SK-N-SH (cell line): Measurements from ENCODE around the gene ESM1. TPM values are rescaled to one million over a fixed set of nuclear protein-coding genes. Genes with fewer than 3 reads are reported as not detected.

Experiments used
- CTCF ChIA-PET: fragments of 300-600, 350-600 bp; formaldehyde crosslinking; extraction: SDS; loops from one replicate; lab custom pipeline; 2021; lab: Yijun Ruan, JAX
- POLR2A ChIA-PET: fragments of 350-600 bp; sonication (Branson Sonifier 250); formaldehyde crosslinking; extraction: SDS; loops from one replicate; lab custom pipeline; 2020; ENCODE audit warnings: antibody characterized with exemption, inconsistent platforms; lab: Yijun Ruan, JAX
- DNase-seq: peaks from one replicate; pipeline ENCODE4 v3.0.0; 2012
- H2AFZ ChIP-seq: fragments of 200-600 bp; sonication (generic); 2 replicates; pipeline ENCODE4 v1.8.1; 2016; ENCODE audit warnings: antibody characterized with exemption, mild to moderate bottlenecking, low read depth
- H3F3A ChIP-seq: fragments of 200-600 bp; sonication (generic); replicated peaks from 2 replicates; pipeline ENCODE3; 2016; ENCODE audit warnings: antibody characterized with exemption, mild to moderate bottlenecking; ENCODE audit not compliant: insufficient read depth
- H3K27ac ChIP-seq, 2 experiments: fragments of 200-500 bp in 1 of 2; fragments of 200-600 bp in 1 of 2; sonication (Bioruptor generic) in 1 of 2; sonication (generic), shearing (Covaris generic) in 1 of 2; 2 replicates each; pipeline versions ENCODE4 v1.5.1 to v1.6.1; 2014 to 2016; ENCODE audit warnings: low read depth in 2 of 2, inconsistent platforms in 1 of 2, low read length in 1 of 2, mild to moderate bottlenecking in 1 of 2, mixed read lengths in 1 of 2
- H3K27me3 ChIP-seq: fragments of 200-600 bp; sonication (generic), shearing (Covaris generic); 2 replicates; pipeline ENCODE4 v1.6.1; 2016; ENCODE audit warnings: mixed run types; ENCODE audit not compliant: insufficient read depth
- H3K36me3 ChIP-seq, 2 experiments: fragments of 200-500 bp in 1 of 2; fragments of 200-600 bp in 1 of 2; sonication (Bioruptor generic) in 1 of 2; sonication (generic) in 1 of 2; replicated peaks in 1 of 2; 2 replicates each; pipeline versions ENCODE3 to v1.5.1; 2014 to 2016; ENCODE audit warnings: low read length in 1 of 2, mild to moderate bottlenecking in 1 of 2; ENCODE audit not compliant: insufficient read depth in 2 of 2, control insufficient read depth in 1 of 2
- H3K4me1 ChIP-seq, 2 experiments: fragments of 200-500 bp in 1 of 2; fragments of 200-600 bp in 1 of 2; sonication (Bioruptor generic) in 1 of 2; sonication (generic), shearing (Covaris generic) in 1 of 2; 2 replicates each; pipeline versions ENCODE4 v1.5.1 to v1.6.1; 2014 to 2016; ENCODE audit warnings: low read depth in 1 of 2, low read length in 1 of 2, mixed run types in 1 of 2; ENCODE audit not compliant: insufficient read depth in 2 of 2, control insufficient read depth in 1 of 2
- H3K4me2 ChIP-seq: fragments of 200-600 bp; sonication (generic), shearing (Covaris generic); 2 replicates; pipeline ENCODE4 v1.6.1; 2017; ENCODE audit warnings: mixed run types
- H3K4me3 ChIP-seq, 2 experiments: fragments of 200-500 bp in 1 of 2; fragments of 200-600 bp in 1 of 2; sonication (Bioruptor generic) in 1 of 2; sonication (generic), shearing (Covaris generic) in 1 of 2; 2 replicates each; pipeline versions ENCODE4 v1.5.1 to v1.8.1; 2014 to 2016; ENCODE audit warnings: low read depth in 2 of 2, inconsistent platforms in 1 of 2, low read length in 1 of 2, mild to moderate bottlenecking in 1 of 2, mixed read lengths in 1 of 2, moderate library complexity in 1 of 2
- H3K79me2 ChIP-seq: fragments of 200-600 bp; sonication (generic); 2 replicates; pipeline ENCODE4 v1.8.1; 2017; ENCODE audit warnings: mild to moderate bottlenecking; ENCODE audit not compliant: insufficient read depth
- H3K9ac ChIP-seq: fragments of 200-600 bp; sonication (generic); 2 replicates; pipeline ENCODE4 v1.6.1; 2017; ENCODE audit warnings: mixed run types
- H3K9me2 ChIP-seq: fragments of 200-600 bp; sonication (generic); 2 replicates; pipeline ENCODE4 v1.6.1; 2017; ENCODE audit warnings: mixed run types
- H3K9me3 ChIP-seq: fragments of 200-600 bp; sonication (generic); 2 replicates; pipeline ENCODE4 v1.6.1; 2017; ENCODE audit warnings: mixed run types, mild to moderate bottlenecking, moderate library complexity
- H4K20me1 ChIP-seq: fragments of 200-600 bp; sonication (generic); 2 replicates; pipeline ENCODE4 v1.6.1; 2017; ENCODE audit warnings: mild to moderate bottlenecking, mixed run types; ENCODE audit not compliant: insufficient read depth
- ELF1 ChIP-seq: IDR thresholded peaks from 2 replicates; pipeline ENCODE4 v1.4.0; 2012
- EP300 ChIP-seq, 2 experiments: IDR thresholded peaks; 2 replicates each; pipeline versions ENCODE4 v1.4.0 to v1.6.1; 2012; ENCODE audit warnings: borderline replicate concordance in 1 of 2, low read depth in 1 of 2, low read length in 1 of 2
- EZH2phosphoT487 ChIP-seq: fragments of 200-600 bp; sonication (generic); IDR thresholded peaks from 2 replicates; pipeline ENCODE4 v1.6.1; 2017; ENCODE audit warnings: low read depth, mixed run types, mild to moderate bottlenecking, antibody characterized with exemption, moderate library complexity, borderline replicate concordance
- FOSL2 ChIP-seq: IDR thresholded peaks from 2 replicates; pipeline ENCODE4 v1.4.0; 2012; ENCODE audit warnings: low read depth, mild to moderate bottlenecking, moderate library complexity, borderline replicate concordance
- FOXJ3 ChIP-seq: sonication (generic); formaldehyde crosslinking; IDR thresholded peaks from 2 replicates; pipeline ENCODE4 v1.5.1; 2020; ENCODE audit warnings: mild to moderate bottlenecking, missing genetic modification reagents
- GABPA ChIP-seq: IDR thresholded peaks from 2 replicates; pipeline ENCODE4 v1.4.0; 2012; ENCODE audit warnings: low read depth, mild to moderate bottlenecking
- GATA2 ChIP-seq: sonication (generic); formaldehyde crosslinking; IDR thresholded peaks from 2 replicates; pipeline ENCODE4 v1.5.0; 2020; ENCODE audit warnings: mild to moderate bottlenecking, missing genetic modification reagents
- JUND ChIP-seq: IDR thresholded peaks from 2 replicates; pipeline ENCODE4 v1.4.0; 2012
- MXI1 ChIP-seq: IDR thresholded peaks from 2 replicates; pipeline ENCODE4 v1.6.1; 2012; ENCODE audit warnings: mild to moderate bottlenecking, low read depth, low read length, improper control_type of control experiment
- NFIC ChIP-seq: IDR thresholded peaks from 2 replicates; pipeline ENCODE4 v1.4.0; 2012; ENCODE audit warnings: borderline replicate concordance
- NRF1 ChIP-seq: IDR thresholded peaks from 2 replicates; pipeline ENCODE4 v1.6.1; 2012; ENCODE audit warnings: low read depth, mild to moderate bottlenecking, low read length
- RCOR1 ChIP-seq: fragments of 150-350 bp; IDR thresholded peaks from 2 replicates; pipeline ENCODE4 v1.6.1; 2017; ENCODE audit warnings: antibody characterized with exemption, low read length
- RFX5 ChIP-seq: IDR thresholded peaks from 2 replicates; pipeline ENCODE4 v1.6.1; 2012; ENCODE audit warnings: mild to moderate bottlenecking, improper control_type of control experiment, low read length
- RXRA ChIP-seq: IDR thresholded peaks from 2 replicates; pipeline ENCODE4 v1.4.0; 2012; ENCODE audit warnings: low read depth, mild to moderate bottlenecking, borderline replicate concordance
- SIN3A ChIP-seq: IDR thresholded peaks from 2 replicates; pipeline ENCODE4 v1.6.1; 2012; ENCODE audit warnings: low read depth, mild to moderate bottlenecking, low read length, moderate library complexity, borderline replicate concordance
- SMC3 ChIP-seq: IDR thresholded peaks from 2 replicates; pipeline ENCODE4 v1.6.1; 2012; ENCODE audit warnings: low read depth, low read length, improper control_type of control experiment
- TCF12 ChIP-seq: IDR thresholded peaks from 2 replicates; pipeline ENCODE4 v1.4.0; 2012
- TEAD4 ChIP-seq: IDR thresholded peaks from 2 replicates; pipeline ENCODE4 v1.4.0; 2012; ENCODE audit warnings: mild to moderate bottlenecking, borderline replicate concordance; ENCODE audit not compliant: insufficient read depth
- YY1 ChIP-seq: IDR thresholded peaks from 2 replicates; pipeline ENCODE4 v1.4.0; 2012; ENCODE audit warnings: low read depth, mild to moderate bottlenecking
- WGBS: methylation state at CpG from one replicate; pipeline ENCODE4 v1.1.6; 2017; ENCODE audit warnings: low lambda C conversion rate; 5-methylcytosine and 5-hydroxymethylcytosine counted together
- polyA plus RNA-seq, 3 experiments: library from polyadenylated mRNA; depleted of rRNA; stranded (reverse); fragments of >200 nt; gene quantifications; 2 replicates each; pipeline ENCODE4 v1.2.3, GENCODE V29; 2012
- TF ChIP-seq, protein P1 (sequence below): IDR thresholded peaks from 2 replicates; pipeline ENCODE4 v1.4.0; 2012; ENCODE audit warnings: low read depth, borderline replicate concordance
- TF ChIP-seq, protein P2 (sequence below): fragments of 150-350 bp; IDR thresholded peaks from 2 replicates; pipeline ENCODE4 v1.6.1; 2016; ENCODE audit warnings: mild to moderate bottlenecking, low read depth, low read length
- TF ChIP-seq, protein P3 (sequence below): IDR thresholded peaks from 2 replicates; pipeline ENCODE4; 2012
- TF ChIP-seq, protein P4 (sequence below): IDR thresholded peaks from 2 replicates; pipeline ENCODE4 v1.4.0; 2012; ENCODE audit warnings: low read depth
- TF ChIP-seq, protein P5 (sequence below): IDR thresholded peaks from 2 replicates; pipeline ENCODE4 v1.6.1; 2012; ENCODE audit warnings: mild to moderate bottlenecking, low read depth, low read length, moderate library complexity
- TF ChIP-seq, protein P6 (sequence below): fragments of 150-350 bp; IDR thresholded peaks from 2 replicates; pipeline ENCODE4 v1.6.1; 2017; ENCODE audit warnings: antibody characterized with exemption, low read length, low read depth, borderline replicate concordance

ESM1 gene
- polyA plus RNA-seq, 1 of the 3 experiments (the other 2 are of a cell fraction): 36.5 TPM

DNA sequence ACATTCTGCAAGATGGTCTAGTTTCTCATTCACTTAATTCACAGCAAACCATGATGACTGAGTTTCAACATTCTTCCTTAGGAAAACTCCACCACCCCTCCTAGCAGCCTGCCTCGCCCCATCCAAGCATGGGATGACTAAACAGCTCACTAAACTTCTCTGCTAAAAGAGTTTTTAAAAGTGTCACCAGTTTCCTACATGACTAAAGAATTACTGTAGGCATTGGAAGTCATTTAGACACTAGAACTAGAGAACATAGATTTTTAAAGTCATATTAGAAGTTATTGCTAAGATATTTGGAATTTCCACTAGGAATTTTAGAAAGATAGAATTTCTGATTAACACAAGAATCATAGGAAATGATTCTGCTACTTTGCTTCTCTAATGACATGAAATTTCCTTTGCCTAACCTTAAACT is 5.5 kb upstream of the ESM1 start:
- WGBS: 0% methylated on average over 1 of the region's 1 CpG
- no peaks in the 10 kb centered on the region for H3K36me3 ChIP-seq
- H3F3A ChIP-seq: peaks cover 36% of the 10 kb centered on the region
- no peak overlapping the region for H2AFZ ChIP-seq
- H3K9me3 ChIP-seq: no peaks in the 10 kb centered on the region
- no peaks in the 10 kb centered on the region for H3K27me3 ChIP-seq
- H3K9me2 ChIP-seq: no peaks in the 10 kb centered on the region
- peak overlapping the region; percentile 41; the same call in 1 of the 2 replicates for H3K4me2 ChIP-seq
- POLR2A ChIA-PET: no interaction called here
- 0 out of 2 replicates have a peak overlapping the region, but pooled peaks have one; percentile 6 for H3K9ac ChIP-seq
- H4K20me1 ChIP-seq: no peaks in the 10 kb centered on the region
- no peak for TF ChIP-seq TEAD4
- TF ChIP-seq, protein P1, sequence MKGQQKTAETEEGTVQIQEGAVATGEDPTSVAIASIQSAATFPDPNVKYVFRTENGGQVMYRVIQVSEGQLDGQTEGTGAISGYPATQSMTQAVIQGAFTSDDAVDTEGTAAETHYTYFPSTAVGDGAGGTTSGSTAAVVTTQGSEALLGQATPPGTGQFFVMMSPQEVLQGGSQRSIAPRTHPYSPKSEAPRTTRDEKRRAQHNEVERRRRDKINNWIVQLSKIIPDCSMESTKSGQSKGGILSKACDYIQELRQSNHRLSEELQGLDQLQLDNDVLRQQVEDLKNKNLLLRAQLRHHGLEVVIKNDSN: no peak
- TF ChIP-seq, protein P2, sequence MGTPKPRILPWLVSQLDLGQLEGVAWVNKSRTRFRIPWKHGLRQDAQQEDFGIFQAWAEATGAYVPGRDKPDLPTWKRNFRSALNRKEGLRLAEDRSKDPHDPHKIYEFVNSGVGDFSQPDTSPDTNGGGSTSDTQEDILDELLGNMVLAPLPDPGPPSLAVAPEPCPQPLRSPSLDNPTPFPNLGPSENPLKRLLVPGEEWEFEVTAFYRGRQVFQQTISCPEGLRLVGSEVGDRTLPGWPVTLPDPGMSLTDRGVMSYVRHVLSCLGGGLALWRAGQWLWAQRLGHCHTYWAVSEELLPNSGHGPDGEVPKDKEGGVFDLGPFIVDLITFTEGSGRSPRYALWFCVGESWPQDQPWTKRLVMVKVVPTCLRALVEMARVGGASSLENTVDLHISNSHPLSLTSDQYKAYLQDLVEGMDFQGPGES: no peak
- TF ChIP-seq NRF1: no peak
- no peak for TF ChIP-seq ELF1
- TF ChIP-seq TCF12: peak; percentile 3; the same call in 1 of the 2 replicates
- no peak for TF ChIP-seq RCOR1
- no peak for TF ChIP-seq NFIC
- TF ChIP-seq, protein P3, sequence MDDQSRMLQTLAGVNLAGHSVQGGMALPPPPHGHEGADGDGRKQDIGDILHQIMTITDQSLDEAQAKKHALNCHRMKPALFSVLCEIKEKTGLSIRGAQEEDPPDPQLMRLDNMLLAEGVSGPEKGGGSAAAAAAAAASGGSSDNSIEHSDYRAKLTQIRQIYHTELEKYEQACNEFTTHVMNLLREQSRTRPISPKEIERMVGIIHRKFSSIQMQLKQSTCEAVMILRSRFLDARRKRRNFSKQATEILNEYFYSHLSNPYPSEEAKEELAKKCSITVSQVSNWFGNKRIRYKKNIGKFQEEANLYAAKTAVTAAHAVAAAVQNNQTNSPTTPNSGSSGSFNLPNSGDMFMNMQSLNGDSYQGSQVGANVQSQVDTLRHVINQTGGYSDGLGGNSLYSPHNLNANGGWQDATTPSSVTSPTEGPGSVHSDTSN: no peak; the same call in 1 of the 2 replicates
- TF ChIP-seq SMC3: no peak
- TF ChIP-seq, protein P4, sequence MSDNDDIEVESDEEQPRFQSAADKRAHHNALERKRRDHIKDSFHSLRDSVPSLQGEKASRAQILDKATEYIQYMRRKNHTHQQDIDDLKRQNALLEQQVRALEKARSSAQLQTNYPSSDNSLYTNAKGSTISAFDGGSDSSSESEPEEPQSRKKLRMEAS: no peak
- TF ChIP-seq GATA2 (CRISPR knock-in tag): no peak
- TF ChIP-seq EP300 (IDR thresholded peaks at IDR 0.05; ENCODE audit: borderline replicate concordance in 1 of 2, low read depth in 1 of 2, low read length in 1 of 2): peak in 1 of 2 experiments; percentile 48; a peak in 1 of 4 replicates
- TF ChIP-seq FOXJ3 (CRISPR knock-in tag): no peak
- peak; percentile 44; the same call in 1 of the 2 replicates for TF ChIP-seq RXRA
- no peak for TF ChIP-seq EZH2phosphoT487
- no peak for TF ChIP-seq YY1
- no peak for TF ChIP-seq RFX5
- TF ChIP-seq MXI1: no peak
- TF ChIP-seq, protein P5, sequence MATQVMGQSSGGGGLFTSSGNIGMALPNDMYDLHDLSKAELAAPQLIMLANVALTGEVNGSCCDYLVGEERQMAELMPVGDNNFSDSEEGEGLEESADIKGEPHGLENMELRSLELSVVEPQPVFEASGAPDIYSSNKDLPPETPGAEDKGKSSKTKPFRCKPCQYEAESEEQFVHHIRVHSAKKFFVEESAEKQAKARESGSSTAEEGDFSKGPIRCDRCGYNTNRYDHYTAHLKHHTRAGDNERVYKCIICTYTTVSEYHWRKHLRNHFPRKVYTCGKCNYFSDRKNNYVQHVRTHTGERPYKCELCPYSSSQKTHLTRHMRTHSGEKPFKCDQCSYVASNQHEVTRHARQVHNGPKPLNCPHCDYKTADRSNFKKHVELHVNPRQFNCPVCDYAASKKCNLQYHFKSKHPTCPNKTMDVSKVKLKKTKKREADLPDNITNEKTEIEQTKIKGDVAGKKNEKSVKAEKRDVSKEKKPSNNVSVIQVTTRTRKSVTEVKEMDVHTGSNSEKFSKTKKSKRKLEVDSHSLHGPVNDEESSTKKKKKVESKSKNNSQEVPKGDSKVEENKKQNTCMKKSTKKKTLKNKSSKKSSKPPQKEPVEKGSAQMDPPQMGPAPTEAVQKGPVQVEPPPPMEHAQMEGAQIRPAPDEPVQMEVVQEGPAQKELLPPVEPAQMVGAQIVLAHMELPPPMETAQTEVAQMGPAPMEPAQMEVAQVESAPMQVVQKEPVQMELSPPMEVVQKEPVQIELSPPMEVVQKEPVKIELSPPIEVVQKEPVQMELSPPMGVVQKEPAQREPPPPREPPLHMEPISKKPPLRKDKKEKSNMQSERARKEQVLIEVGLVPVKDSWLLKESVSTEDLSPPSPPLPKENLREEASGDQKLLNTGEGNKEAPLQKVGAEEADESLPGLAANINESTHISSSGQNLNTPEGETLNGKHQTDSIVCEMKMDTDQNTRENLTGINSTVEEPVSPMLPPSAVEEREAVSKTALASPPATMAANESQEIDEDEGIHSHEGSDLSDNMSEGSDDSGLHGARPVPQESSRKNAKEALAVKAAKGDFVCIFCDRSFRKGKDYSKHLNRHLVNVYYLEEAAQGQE: no peak
- TF ChIP-seq, protein P6, sequence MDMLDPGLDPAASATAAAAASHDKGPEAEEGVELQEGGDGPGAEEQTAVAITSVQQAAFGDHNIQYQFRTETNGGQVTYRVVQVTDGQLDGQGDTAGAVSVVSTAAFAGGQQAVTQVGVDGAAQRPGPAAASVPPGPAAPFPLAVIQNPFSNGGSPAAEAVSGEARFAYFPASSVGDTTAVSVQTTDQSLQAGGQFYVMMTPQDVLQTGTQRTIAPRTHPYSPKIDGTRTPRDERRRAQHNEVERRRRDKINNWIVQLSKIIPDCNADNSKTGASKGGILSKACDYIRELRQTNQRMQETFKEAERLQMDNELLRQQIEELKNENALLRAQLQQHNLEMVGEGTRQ: no peak
- TF ChIP-seq JUND: no peak
- no peak for TF ChIP-seq GABPA
- peak; percentile 41; the same call in 1 of the 2 replicates for TF ChIP-seq FOSL2
- TF ChIP-seq SIN3A: no peak
- peak overlapping the region in 1 of 2 experiments; percentile 69; a peak in 3 of 4 replicates for H3K27ac ChIP-seq
- CTCF ChIA-PET: no interaction called here
- DNase-seq: no peak
- H3K4me1 ChIP-seq: peaks cover 0 to 19% of the 10 kb centered on the region in 2 experiments; a peak in 2 of 4 replicates
- H3K79me2 ChIP-seq: no peaks in the 10 kb centered on the region
- no peak overlapping the region for H3K4me3 ChIP-seq
